IMR-90 (cell line): ENCODE measurements around the gene PRTG. TPM values are rescaled to one million over a fixed set of nuclear protein-coding genes. Genes with fewer than 3 reads are reported as not detected.

ENCODE experiments used
- ATAC-seq: fragments of 200-7000 bp; cut with Tn5 transposase; 2 replicates; pipeline ENCODE4 v1.9.1; 2020; ENCODE audit warnings: low read depth, mild to moderate bottlenecking, moderate library complexity
- BruUV-seq: library from RNA; stranded (reverse); fragments of 400-500 nt; replicated peaks from 2 replicates; lab custom pipeline; 2021; lab: Mats Ljungman, UMichigan
- CTCF ChIA-PET: fragments of 300-600 bp; formaldehyde crosslinking; extraction: SDS; loops from one replicate; lab custom pipeline; 2021; ENCODE audit warnings: antibody characterized with exemption; lab: Yijun Ruan, JAX
- POLR2A ChIA-PET: fragments of 300-600 bp; sonication (Branson Sonifier 250); formaldehyde crosslinking; loops from one replicate; lab custom pipeline; 2022; ENCODE audit warnings: antibody characterized with exemption; ENCODE audit not compliant: unreplicated experiment; lab: Charles Lee
- DNase-seq: peaks from one replicate; pipeline ENCODE4 v3.0.0; 2013
- H2AFZ ChIP-seq: replicated peaks from 2 replicates; pipeline ENCODE3; 2013; ENCODE audit warnings: low read length, mild to moderate bottlenecking; ENCODE audit not compliant: poor library complexity
- H2AK5ac ChIP-seq: 2 replicates; pipeline ENCODE4 v1.6.1; 2013; ENCODE audit warnings: low read depth, low read length, inconsistent platforms
- H2AK9ac ChIP-seq: replicated peaks from 2 replicates; pipeline ENCODE3; 2013; ENCODE audit warnings: mild to moderate bottlenecking, low read depth, low read length, moderate library complexity; ENCODE audit not compliant: poor library complexity
- H2BK120ac ChIP-seq: 2 replicates; pipeline ENCODE4 v1.6.1; 2013; ENCODE audit warnings: low read depth, low read length, inconsistent platforms
- H2BK15ac ChIP-seq: 3 replicates; pipeline ENCODE4 v1.6.1; 2013; ENCODE audit warnings: low read depth, low read length, inconsistent platforms
- H2BK20ac ChIP-seq: 2 replicates; pipeline ENCODE4 v1.6.1; 2013; ENCODE audit warnings: low read depth, mild to moderate bottlenecking, inconsistent platforms, low read length, moderate library complexity
- H2BK5ac ChIP-seq: 2 replicates; pipeline ENCODE4 v1.6.1; 2013; ENCODE audit warnings: mild to moderate bottlenecking, low read depth, low read length, inconsistent platforms; ENCODE audit not compliant: poor library complexity, severe bottlenecking
- H3K14ac ChIP-seq: replicated peaks from 2 replicates; pipeline ENCODE4 v1.6.1; 2013; ENCODE audit warnings: low read depth, low read length, inconsistent platforms
- H3K18ac ChIP-seq: 2 replicates; pipeline ENCODE4 v1.6.1; 2013; ENCODE audit warnings: low read depth, low read length, control low read depth
- H3K23ac ChIP-seq: 2 replicates; pipeline ENCODE4 v1.6.1; 2013; ENCODE audit warnings: low read depth, low read length, inconsistent platforms
- H3K27ac ChIP-seq: 2 replicates; pipeline ENCODE4 v1.5.1; 2013; ENCODE audit warnings: mild to moderate bottlenecking, control low read depth, low read length; ENCODE audit not compliant: insufficient read depth
- H3K27me3 ChIP-seq: 2 replicates; pipeline ENCODE4 v1.6.1; 2013; ENCODE audit warnings: low read length; ENCODE audit not compliant: control insufficient read depth, insufficient read depth
- H3K36me3 ChIP-seq: 2 replicates; pipeline ENCODE4 v1.6.1; 2013; ENCODE audit warnings: low read length, mixed read lengths; ENCODE audit not compliant: control insufficient read depth, insufficient read depth
- H3K4ac ChIP-seq: 2 replicates; pipeline ENCODE4 v1.6.1; 2013; ENCODE audit warnings: low read depth, low read length, inconsistent platforms
- H3K4me1 ChIP-seq: 2 replicates; pipeline ENCODE4 v1.6.1; 2013; ENCODE audit warnings: low read length, mixed read lengths; ENCODE audit not compliant: control insufficient read depth, insufficient read depth
- H3K4me2 ChIP-seq: 2 replicates; pipeline ENCODE4 v1.6.1; 2013; ENCODE audit warnings: low read depth, mild to moderate bottlenecking, control low read depth, low read length, moderate library complexity
- H3K4me3 ChIP-seq: 2 replicates; pipeline ENCODE4 v1.5.1; 2013; ENCODE audit warnings: low read depth, mild to moderate bottlenecking, control low read depth, low read length, moderate library complexity; ENCODE audit not compliant: insufficient read depth
- H3K56ac ChIP-seq: 2 replicates; pipeline ENCODE4 v1.6.1; 2013; ENCODE audit warnings: low read length, inconsistent platforms; ENCODE audit not compliant: insufficient read depth; ENCODE audit errors: extremely low read depth
- H3K79me1 ChIP-seq, 2 experiments: 2 replicates each; pipeline ENCODE4 v1.6.1; 2013; ENCODE audit warnings: low read length in 2 of 2, inconsistent platforms in 1 of 2, low read depth in 1 of 2
- H3K9ac ChIP-seq: 2 replicates; pipeline ENCODE4 v1.6.1; 2013; ENCODE audit warnings: low read depth, low read length, control low read depth
- H3K9me1 ChIP-seq: 2 replicates; pipeline ENCODE4 v1.6.1; 2013; ENCODE audit warnings: low read length, inconsistent platforms; ENCODE audit not compliant: insufficient read depth
- H3K9me3 ChIP-seq: 2 replicates; pipeline ENCODE4 v1.6.1; 2013; ENCODE audit warnings: low read length; ENCODE audit not compliant: control insufficient read depth, insufficient read depth
- H4K20me1 ChIP-seq: 2 replicates; pipeline ENCODE4 v1.6.1; 2013; ENCODE audit warnings: low read length, inconsistent platforms; ENCODE audit not compliant: insufficient read depth
- H4K5ac ChIP-seq: 2 replicates; pipeline ENCODE4 v1.6.1; 2013; ENCODE audit warnings: mild to moderate bottlenecking, low read depth, low read length, control low read depth
- H4K8ac ChIP-seq, 2 experiments: 2 replicates each; pipeline ENCODE4 v1.6.1; 2013; ENCODE audit warnings: low read depth in 2 of 2, low read length in 2 of 2, control low read depth in 1 of 2, inconsistent platforms in 1 of 2
- H4K91ac ChIP-seq: 2 replicates; pipeline ENCODE4 v1.6.1; 2013; ENCODE audit warnings: low read depth, low read length, inconsistent platforms; ENCODE audit not compliant: insufficient read depth
- RAD21 ChIP-seq: IDR thresholded peaks from 2 replicates; pipeline ENCODE4 v1.6.1; 2012; ENCODE audit warnings: low read length, improper control_type of control experiment
- WGBS, 2 experiments: methylation state at CpG; one replicate each; pipeline versions ENCODE4 v1.1.5 to v1.1.7; 2013; ENCODE audit warnings: missing lambda C conversion rate in 2 of 2; ENCODE audit not compliant: insufficient read length in 1 of 2; ENCODE audit errors: extremely low coverage in 2 of 2; 5-methylcytosine and 5-hydroxymethylcytosine counted together
- dilution Hi-C: fragments of 300-500 bp; cut with HindIII; formaldehyde crosslinking; loops from one replicate; pipeline ENCODE4 v1.14.3; 2018; ENCODE audit warnings: low sequenced_read_pairs; ENCODE audit not compliant: unreplicated experiment
- in situ Hi-C: fragments of 300-500 bp; cut with MboI; formaldehyde crosslinking; loops from 3 replicates; pipeline ENCODE4 v1.14.3; 2019; ENCODE audit warnings: low sequenced_read_pairs, inconsistent platforms, mixed read lengths
- intact Hi-C: fragments of 100-400 bp; cut with micrococcal nuclease; formaldehyde crosslinking; loops from 2 replicates; pipeline ENCODE4 v1.10.0; 2022
- polyA plus RNA-seq, 3 experiments: library from polyadenylated mRNA; depleted of rRNA; stranded (reverse); fragments of >200 nt; gene quantifications; 2 replicates each; pipeline ENCODE4 v1.2.3, GENCODE V29; 2012; ENCODE audit warnings: low replicate concordance in 1 of 3
- total RNA-seq: library from RNA; depleted of rRNA; stranded (reverse); fragments of >200 nt; gene quantifications from 2 replicates; pipeline ENCODE4 v1.2.3, GENCODE V29; 2012

Gene PRTG
- total and polyA plus RNA-seq, 2 of the 4 experiments (the other 2 are of a cell fraction) = 0.99 to 1.4 TPM

- Histone ChIP-seq H4K91ac (no peak overlapping the region), H3K4me1 (peaks cover 4% of the 10 kb centered on the region), H3K36me3 (no peaks in the 10 kb centered on the region), H2BK120ac (no peak overlapping the region), H3K56ac (no peak overlapping the region), H3K4me3 (no peak overlapping the region), H2BK20ac (no peak overlapping the region), H3K18ac (no peak overlapping the region), H3K9me1 (no peaks in the 10 kb centered on the region), H4K5ac (no peak overlapping the region), H4K20me1 (no peaks in the 10 kb centered on the region; the same call in 1 of the 2 replicates), H3K14ac (no peak overlapping the region), H2BK15ac (no peak overlapping the region), H3K27ac (no peak overlapping the region), H4K8ac (no peak overlapping the region), H3K4ac (no peak overlapping the region), H2AFZ (no peak overlapping the region), H2AK5ac (no peak overlapping the region), H3K23ac (no peak overlapping the region), H3K79me1 (no peaks in the 10 kb centered on the region; a peak in 1 of 4 replicates), H3K9me3 (no peaks in the 10 kb centered on the region), H2BK5ac (no peak overlapping the region), H2AK9ac (no peak overlapping the region), H3K4me2 (no peak overlapping the region), H3K9ac (no peak overlapping the region), H3K27me3 (peaks cover 34% of the 10 kb centered on the region)
- CTCF ChIA-PET = no interaction called here
- no peak for TF ChIP-seq RAD21
- in situ Hi-C loops = no loop called here
- intact Hi-C loops = no loop called here
- no peak for ATAC-seq
- POLR2A ChIA-PET = no interaction called here
- dilution Hi-C loops = no loop called here
- DNase-seq = no peak
- no TSS peak for BruUV-seq
- WGBS, 2 experiments = no CpG with 5 or more reads among the region's 4 CpGs
Measured at GRCh38 chr15:55698653-55699052, 44.3 kb downstream of the PRTG start.
